Left ventricle myocardium inferior (tissue), 1 donor: ENCODE measurements around the gene JUND. TPM values are rescaled to one million over a fixed set of nuclear protein-coding genes. Genes with fewer than 3 reads are reported as not detected.

ENCODE experiments used
- DNase-seq: peaks from one replicate; pipeline ENCODE4 v3.0.0-alpha.2; 2020
- H3K27ac ChIP-seq: fragments of 200-600 bp; replicated peaks from 2 replicates; pipeline ENCODE4 v1.8.0; 2021
- H3K27me3 ChIP-seq: fragments of 200-600 bp; 2 replicates; pipeline ENCODE4 v1.8.0; 2021; ENCODE audit warnings: low read depth
- H3K36me3 ChIP-seq: fragments of 200-600 bp; 2 replicates; pipeline ENCODE4 v1.8.0; 2021
- H3K4me1 ChIP-seq: fragments of 200-600 bp; 2 replicates; pipeline ENCODE4 v1.8.0; 2021
- H3K4me3 ChIP-seq: fragments of 200-600 bp; 2 replicates; pipeline ENCODE4 v1.8.0; 2021; ENCODE audit warnings: mild to moderate bottlenecking, moderate library complexity
- H3K9me3 ChIP-seq: fragments of 200-600 bp; replicated peaks from 2 replicates; pipeline ENCODE4 v1.8.0; 2021
- CTCF ChIP-seq: fragments of 200-600 bp; IDR thresholded peaks from 2 replicates; pipeline ENCODE4 v1.8.0; 2021; ENCODE audit warnings: antibody characterized with exemption, mild to moderate bottlenecking, borderline replicate concordance
- intact Hi-C: fragments of 100-400 bp; cut with micrococcal nuclease; formaldehyde crosslinking; loops from one replicate; pipeline ENCODE4 v1.11.0; 2022
- total RNA-seq: library from RNA; stranded (reverse); fragmentation: NEBNext Ultra II Directional; extraction: Animal tissue kit (Norgen Biotek cat#: 25700); gene quantifications from one replicate; pipeline ENCODE4 v1.2.1, GENCODE V29; 2021
- donor health status: DM: no; HTN: yes; CAD: no; lungs with severe emphysema.

The JUND gene
- total RNA-seq, 1 donor from 2014 or later = 107 TPM

GRCh38 chr19:18274781-18275356 is 6.6 kb downstream of the JUND start:
- Histone ChIP-seq H3K4me3 (peak overlapping the region; percentile 30), H3K27me3 (no peaks in the 10 kb centered on the region), H3K36me3 (peaks cover 16% of the 10 kb centered on the region), H3K9me3 (no peaks in the 10 kb centered on the region), H3K4me1 (peaks cover 55% of the 10 kb centered on the region), H3K27ac (peak overlapping the region; percentile 84)
- intact Hi-C loops = no loop called here
- peak; percentile 30 for TF ChIP-seq CTCF
- DNase-seq = peak; percentile 87

- H3K27ac ChIP-seq = peak within 1 kb of the TSS; percentile 84
- no peaks in the 10 kb centered on the region for H3K9me3 ChIP-seq
- intact Hi-C loops = no loop called here
- peak within 1 kb of the TSS; percentile 30 for H3K4me3 ChIP-seq
- H3K36me3 ChIP-seq = peaks cover 16% of the 10 kb centered on the region
- H3K27me3 ChIP-seq = no peaks in the 10 kb centered on the region
- TF ChIP-seq CTCF = no peak
- H3K4me1 ChIP-seq = peaks cover 52% of the 10 kb centered on the region
- no peak for DNase-seq
These were observed 7.1 kb downstream of the JUND start, which contains the start of gene IQCN for GRCh38 chr19:18274219-18274780. IQCN (minus strand) TSS chr19:18274452; CDS start chr19:18269478, 4,974 bp downstream.

DNA sequence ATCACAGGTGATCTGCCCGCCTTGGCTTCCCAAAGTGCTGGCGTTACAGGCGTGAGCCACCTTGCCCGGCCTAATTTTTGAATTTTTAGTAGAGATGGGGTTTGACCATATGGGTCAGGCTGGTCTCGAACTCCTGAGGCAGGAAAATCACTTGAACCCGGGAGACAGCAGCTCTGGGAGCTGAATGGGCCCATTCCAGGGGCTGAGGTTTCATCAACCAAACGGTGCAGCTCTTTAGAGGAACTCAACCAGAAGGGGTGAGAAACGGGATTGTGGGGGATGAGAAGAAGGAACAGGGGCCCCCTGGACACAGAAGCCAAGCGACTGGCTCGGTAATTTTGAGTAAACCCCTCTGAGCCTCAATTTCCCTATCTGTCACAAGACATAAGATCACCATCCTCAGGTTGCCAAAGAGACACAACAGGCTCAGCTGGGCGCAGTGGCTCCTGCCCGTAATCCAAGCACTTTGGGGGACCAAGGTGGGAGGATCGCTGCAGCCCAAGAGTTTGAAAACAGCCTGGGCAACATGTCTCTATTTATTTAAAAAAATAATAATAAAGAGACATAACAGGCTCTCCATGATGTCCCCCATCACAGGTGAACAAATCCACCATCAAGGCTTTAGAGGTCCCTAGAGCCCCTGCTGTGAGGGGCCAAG is 7.7 kb downstream of the JUND start:
- no peak for TF ChIP-seq CTCF
- H3K4me1 ChIP-seq = peaks cover 46% of the 10 kb centered on the region
- no peak for DNase-seq
- H3K4me3 ChIP-seq = no peak overlapping the region
- no peaks in the 10 kb centered on the region for H3K27me3 ChIP-seq
- H3K9me3 ChIP-seq = no peaks in the 10 kb centered on the region
- peak overlapping the region; percentile 84 for H3K27ac ChIP-seq
- peaks cover 12% of the 10 kb centered on the region for H3K36me3 ChIP-seq
- intact Hi-C loops = no loop called here

GRCh38 chr19:18271433-18271841 is 10.0 kb downstream of the JUND start:
- intact Hi-C loops = no loop called here
- H3K36me3 ChIP-seq = no peaks in the 10 kb centered on the region
- no peak overlapping the region for H3K27ac ChIP-seq
- TF ChIP-seq CTCF = no peak
- H3K4me3 ChIP-seq = no peak overlapping the region
- H3K4me1 ChIP-seq = peaks cover 27% of the 10 kb centered on the region
- H3K27me3 ChIP-seq = no peaks in the 10 kb centered on the region
- no peaks in the 10 kb centered on the region for H3K9me3 ChIP-seq
- DNase-seq = no peak

DNA sequence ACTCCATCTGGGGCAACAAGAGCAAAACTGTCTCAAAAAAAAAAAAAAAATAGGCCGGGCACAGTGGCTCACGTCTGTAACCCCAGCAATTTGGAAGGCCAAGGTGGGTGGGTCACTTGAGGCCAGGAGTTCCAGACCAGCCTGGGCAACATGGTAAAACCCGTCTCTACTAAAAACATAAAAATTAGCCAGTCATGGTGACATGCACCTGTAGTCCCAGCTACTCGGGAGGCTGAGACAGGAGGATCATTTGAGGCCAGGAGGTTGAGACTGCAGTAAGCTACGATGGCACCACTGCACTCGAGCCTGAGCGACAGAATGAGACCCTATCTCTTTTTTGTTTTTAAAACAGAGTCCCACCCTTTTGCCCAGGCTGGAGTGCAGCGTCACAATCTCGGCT is 11.1 kb downstream of the JUND start:
- DNase-seq = no peak
- TF ChIP-seq CTCF = no peak
- Histone ChIP-seq H3K27me3 (no peaks in the 10 kb centered on the region), H3K36me3 (no peaks in the 10 kb centered on the region), H3K4me1 (peaks cover 17% of the 10 kb centered on the region), H3K27ac (no peak overlapping the region), H3K4me3 (no peak overlapping the region), H3K9me3 (no peaks in the 10 kb centered on the region)
- intact Hi-C loops = no loop called here
